HG02840 (cell line): Measurements from ENCODE around the gene TLCD3B.
"Not testable (repeated sequence)": the region's sequence is repeated elsewhere in the genome, so short reads cannot be mapped to it uniquely, and the experiment has no call there.

ENCODE experiments used
- ATAC-seq: cut with Tn5 transposase; IDR thresholded peaks from one replicate; pipeline ENCODE4 v1.9.1; 2021; ENCODE audit warnings: mild to moderate bottlenecking, moderate library complexity, moderate number of reproducible peaks; ENCODE audit not compliant: unreplicated experiment, low FRiP score

The TLCD3B gene

DNA sequence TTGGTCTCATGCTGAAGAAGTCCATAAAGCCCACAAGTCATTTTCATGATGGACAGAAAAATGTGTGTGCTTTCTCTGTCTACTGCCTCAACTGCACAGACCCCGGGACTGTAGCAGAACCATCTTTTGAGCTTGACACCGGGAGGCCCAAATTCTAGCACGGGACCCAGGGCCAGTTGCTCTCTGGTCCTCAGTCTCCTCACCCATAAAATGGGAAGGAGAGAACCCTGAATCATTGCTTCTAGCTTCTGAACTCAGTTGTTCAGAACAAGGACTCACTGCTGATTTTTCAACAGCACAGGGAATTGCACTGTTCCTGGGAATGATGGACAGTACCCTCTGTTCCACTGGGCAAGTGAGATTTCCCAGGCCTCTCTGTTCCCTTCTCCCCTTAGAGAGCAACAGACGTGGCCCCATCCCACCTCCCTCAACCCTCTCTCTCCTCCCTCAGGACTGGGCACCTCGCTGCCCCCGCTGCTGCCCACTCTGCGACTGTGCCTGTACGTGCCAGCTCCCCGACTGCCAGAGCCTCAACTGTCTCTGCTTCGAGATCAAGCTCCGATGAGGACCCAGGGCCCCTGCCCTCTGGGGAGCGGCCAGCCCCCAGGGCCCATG, 32.3 kb upstream of the TLCD3B start:
- no peak for ATAC-seq

DNA sequence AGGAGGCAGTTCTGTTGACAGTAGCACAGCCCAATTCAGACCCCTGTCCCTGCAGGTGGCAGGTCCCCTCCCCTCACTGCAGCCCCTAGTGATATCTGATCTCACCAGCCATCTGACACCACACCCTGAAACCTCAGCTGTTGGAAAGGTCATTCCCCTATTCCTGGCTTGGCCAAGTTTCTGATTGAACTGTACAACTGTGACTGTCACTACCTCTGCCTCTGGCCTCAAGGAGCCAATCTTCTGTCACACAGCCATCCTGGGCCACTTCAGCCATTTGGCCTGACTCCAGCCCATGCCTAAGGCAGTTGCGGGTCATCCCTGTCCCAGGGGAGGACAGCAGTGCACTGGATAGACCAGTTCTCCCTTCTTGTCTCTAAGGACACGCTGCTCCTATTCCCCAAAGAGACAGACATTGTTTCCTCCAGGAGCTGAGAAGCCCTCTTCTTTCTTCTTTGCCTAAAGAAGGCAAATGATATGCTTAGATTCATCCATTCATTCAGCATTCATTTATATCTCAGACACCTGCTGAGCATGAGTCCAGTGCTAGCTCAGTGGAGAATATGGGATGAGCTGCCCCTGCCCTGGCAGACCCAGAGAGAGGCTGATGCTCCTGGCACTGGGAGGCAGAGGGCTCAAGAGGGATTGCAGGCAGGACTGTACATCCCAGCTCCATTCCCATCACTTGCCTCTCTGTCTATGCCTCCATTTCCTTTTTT, 29.9 kb upstream of the TLCD3B start:
- ATAC-seq: no peak

DNA sequence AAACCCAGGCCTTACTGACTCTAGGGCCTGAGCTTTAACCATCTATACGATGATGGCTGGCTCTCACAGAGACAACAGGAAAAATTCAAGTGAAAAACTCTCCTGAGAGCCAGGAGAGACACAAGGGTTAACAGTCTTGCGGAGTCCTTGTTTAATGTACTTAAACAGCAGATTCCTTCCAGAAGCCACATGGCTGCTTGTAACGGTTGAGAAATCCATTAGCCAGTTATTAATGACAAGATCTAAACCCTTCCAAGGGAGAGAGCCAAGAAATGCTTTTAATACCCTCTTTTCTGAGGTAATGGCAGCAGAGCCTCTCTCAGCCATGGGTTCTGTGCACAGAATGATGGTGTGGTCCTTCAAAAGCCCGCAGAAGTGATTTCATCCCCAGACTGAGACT, 29.3 kb upstream of the TLCD3B start:
- no peak for ATAC-seq

DNA sequence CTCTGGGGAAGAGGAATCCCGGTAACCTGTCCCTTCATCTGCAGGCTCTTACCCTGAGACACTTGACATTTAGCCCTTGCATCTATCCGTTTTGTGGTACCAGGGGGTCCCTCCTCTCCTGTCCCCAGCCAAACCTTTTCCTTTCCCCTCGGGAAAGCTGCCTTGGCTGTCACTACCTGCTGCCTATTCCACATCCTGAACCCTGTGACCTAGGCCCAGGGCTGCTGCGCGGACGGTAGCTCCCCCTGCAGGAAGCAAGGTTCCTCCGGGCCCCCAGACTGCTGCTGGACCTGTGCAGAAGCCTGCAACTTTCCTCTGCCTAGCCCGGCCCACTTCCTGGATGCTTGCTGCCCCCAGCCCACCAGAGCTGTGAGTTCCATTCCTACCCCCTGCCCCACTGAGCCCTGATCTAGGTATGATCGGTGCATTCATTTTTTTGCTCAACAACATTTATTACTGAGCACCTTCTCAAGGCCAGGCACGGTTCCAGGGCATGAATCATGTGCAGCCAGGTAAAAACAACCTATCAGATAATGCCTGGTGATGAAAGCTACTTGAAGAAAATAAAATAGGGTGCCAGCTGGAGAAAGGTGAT, 24.0 kb upstream of the TLCD3B start:
- no peak for ATAC-seq

DNA sequence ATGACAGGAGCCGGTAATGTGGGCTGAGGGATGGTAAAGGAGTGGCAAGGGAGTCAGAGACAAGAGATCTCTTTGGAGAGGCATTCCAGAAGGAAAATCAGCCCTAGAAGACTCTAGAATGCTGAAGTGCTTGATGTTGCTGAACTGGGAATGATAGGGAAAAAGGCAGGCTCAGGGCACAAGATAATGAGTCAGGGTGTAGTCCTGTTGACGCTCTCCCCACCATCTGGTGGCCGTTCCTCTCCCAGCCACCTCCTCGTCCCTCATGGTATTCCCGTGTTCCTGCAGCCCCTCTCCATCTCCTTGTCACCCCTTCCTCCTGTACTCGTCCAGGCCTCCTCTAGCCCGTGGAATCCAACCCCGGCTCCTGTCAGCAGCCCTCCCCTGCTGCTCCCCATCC, 23.4 kb upstream of the TLCD3B start:
- no peak for ATAC-seq

DNA sequence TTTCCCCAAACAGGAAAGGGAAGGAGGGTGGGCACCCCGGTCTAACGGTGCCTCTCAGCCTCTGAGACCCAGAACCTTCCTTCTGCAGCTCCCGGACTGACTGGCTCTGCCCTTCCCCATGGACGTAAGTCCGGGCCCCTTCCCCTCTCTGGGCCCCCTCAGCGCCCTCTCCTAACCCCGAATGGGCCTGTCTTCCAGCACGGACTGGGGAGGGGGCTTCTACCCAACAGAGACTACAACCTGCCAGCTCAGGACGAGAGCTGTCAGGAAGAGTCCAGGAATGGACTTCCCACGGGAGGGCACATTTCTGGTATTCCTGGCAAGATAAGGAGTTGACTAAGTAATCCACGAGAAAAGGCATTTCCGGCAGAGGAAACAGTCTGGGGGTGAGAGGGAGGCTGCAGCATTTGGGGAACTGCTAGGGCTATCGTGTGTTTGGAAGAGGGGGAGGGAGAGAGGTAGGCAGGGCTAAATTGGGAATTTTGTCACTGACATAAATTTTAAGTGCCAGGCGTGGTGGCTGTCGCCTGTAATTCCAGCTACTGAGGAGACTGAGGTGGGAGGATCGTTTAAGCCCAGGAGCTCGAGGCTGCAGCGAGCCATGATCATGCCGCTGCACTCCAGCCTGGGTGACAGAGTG, 22.4 kb upstream of the TLCD3B start:
- no peak for ATAC-seq

DNA sequence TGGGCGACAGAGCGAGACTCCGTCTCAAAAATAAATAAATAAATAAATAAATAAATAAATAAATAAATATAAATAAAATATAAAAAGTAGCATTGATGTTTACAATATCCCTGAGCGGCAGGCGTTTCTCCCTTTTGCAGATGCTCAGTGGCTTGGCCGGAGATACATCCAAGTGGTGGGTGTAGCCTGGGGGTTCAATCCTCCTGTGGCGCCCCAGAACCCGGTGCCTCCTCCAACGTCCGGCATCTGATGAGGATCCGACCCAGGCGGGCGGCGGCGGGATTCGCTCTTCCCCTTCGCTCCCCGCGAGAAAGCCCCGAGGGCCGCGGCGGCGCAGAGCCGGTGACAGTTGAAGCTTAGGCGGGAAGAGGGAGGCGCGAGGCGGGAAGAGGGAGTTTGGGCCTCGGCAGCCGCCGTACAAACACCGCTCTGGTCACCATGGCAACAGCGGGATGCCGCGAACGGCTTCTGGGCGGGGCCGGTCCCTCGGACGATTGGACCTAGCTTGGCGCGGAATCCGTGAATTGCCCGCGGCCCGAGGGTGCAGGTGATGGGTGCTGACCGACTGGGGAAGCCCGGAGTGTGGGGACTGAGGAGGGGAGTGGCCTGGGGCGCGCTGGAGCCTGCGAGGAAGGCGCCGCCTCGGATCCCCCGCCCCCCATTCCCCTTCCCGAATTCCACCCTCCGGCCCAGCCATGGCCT, 21.8 kb upstream of the TLCD3B start:
- ATAC-seq: peak; percentile 71

DNA sequence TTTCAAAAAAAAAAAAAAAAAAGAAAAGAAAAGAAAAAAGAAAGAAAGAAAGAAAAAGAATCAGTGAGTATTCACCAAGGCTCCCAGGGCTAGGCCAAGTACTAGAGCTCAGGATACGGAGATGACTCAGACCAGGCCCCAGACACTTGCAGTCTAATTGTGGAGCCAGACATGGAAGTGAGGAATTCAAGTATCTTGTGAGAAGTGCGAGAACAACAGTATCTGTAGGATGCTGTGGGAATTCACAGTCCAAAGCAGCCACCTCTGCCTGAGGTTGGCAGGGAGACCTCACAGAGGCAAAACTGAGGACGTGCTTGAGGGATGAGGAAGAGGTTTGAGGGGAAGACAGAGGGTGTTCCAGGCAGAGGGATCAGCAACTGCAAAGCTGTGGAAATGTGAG, 20.4 kb upstream of the TLCD3B start:
- no peak for ATAC-seq

DNA sequence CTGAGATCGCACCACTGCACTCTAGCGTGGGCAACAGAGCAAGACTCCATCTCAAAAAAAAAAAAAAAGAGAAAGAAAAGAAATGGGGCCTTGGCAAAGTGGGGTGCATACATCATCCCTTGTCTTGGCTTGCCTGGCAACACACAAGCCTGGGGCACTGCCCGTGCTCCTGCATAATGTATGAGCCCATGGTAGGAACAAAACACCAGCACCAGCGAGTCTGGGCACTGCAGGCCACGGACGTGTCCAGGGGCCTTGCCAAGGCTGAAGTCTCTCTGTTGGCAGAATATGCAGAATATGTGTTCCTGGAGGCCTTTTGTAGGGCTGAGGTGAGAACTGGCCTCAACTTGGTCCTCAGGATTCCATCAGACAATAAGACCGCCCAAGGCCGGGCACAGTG, 18.8 kb upstream of the TLCD3B start:
- ATAC-seq: no peak

DNA sequence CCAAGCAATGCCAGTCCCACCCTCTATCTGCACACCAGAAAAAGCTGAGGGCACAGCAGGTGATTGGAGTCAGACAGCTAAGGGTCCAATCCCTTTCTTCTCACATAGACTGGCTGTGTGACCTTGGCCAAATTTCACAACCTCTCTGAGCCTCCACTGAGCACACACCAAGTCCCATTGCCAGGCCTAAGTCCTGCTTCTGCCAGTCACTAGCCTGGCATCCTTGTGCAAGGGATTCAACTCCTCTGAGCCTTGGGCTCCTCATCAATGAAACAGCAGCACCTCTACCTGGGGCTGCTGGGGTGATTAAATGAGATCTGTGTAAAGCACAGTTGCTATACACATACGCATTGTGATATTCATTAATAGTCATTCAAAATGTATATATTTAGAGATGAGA, 15.5 kb upstream of the TLCD3B start:
- no peak for ATAC-seq

DNA sequence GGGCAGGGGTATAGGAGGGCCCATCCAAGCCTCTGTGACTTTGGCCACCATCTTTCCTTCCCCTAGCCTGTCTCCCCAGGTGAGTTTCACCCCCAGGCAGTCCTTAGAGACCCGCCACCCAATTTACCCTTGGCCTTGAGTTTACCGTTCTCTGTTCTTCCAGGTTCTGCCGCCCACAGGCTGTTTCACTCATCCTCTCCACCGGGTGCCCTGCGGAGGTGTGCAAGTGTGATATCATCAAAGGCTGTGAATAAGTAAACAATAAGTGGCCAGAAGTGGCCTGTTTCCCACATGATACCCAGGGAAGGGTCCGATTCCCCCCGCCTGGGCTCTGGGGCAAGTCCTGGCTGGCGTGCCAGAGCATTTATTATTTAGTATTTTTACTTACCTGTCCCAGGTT, 15.1 kb upstream of the TLCD3B start:
- ATAC-seq: no peak

DNA sequence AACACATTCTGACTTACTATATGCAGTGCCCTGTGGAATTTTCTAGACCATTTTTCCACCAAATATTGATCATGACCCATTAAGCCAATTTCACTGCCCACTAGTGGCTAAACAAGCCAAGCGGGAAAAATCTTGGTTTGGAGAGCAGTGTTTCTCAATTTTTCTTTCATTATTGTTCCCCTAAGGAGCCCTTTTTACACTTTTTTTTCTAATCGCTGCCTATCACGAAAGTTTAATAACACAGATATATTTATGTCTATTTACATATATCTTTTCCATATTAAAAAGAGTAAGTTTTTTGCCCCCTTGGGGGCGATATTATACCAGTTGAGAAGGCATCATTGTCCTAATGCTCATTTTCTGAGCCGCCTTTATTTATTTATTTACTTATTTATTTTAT, 10.8 kb upstream of the TLCD3B start:
- no peak for ATAC-seq

DNA sequence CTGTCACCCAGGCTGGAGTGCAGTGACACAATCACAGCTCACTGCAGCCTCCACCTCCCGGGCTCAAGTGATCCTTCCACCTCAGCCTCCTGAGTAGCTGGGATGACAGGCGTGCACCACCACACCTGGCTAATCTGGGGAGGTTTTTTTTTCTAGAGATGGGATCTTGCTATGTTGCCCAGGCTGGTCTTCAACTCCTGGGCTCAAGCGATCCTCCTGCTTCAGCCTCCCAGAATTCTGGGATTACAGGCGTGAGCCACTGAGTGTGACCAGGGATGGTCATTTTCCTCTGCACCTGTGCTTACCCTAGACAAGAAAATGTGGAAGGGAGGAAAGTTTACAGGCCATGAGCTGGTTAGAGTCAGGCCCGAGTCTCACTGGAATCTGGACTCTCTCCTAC, 9.6 kb upstream of the TLCD3B start:
- not testable (repeated sequence) for ATAC-seq

DNA sequence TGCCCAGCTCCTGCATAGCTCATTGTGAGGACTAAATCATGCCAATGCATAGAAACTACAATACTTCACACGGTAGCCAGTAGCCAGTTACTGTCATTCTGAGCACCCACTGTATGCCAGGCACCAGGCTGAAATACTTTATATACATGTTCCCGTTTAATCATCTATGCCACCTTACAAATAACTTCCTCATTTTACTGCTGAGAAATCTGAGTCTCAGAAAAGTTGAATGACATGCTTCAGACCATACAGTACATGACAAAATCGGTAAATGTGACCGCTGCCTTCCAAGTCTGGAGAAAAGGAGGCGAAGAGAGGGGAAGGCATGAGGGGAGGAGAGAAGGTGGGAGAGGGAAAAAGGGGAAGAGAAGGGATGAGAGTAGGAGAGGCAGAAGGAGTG, 9.2 kb upstream of the TLCD3B start:
- no peak for ATAC-seq

DNA sequence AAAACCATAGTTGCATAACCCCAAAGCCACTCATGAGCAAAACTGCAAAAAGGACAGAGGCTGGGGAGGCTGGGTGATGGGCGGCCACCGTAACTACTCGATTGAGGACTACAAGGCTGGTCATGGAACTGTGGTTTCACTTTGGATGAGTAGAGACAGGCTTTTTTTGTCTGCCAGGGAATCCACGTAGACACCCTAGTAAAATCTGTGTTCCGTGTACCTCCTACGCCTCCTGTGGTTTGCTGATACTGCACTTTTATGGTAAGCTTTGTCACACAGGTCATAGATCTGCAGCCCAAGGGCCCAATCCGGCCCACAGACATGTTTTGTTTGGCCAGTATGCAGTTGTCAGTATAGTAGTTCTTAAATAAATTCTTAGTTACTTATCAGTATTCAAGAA, 2.2 kb upstream of the TLCD3B start:
- no peak for ATAC-seq

DNA sequence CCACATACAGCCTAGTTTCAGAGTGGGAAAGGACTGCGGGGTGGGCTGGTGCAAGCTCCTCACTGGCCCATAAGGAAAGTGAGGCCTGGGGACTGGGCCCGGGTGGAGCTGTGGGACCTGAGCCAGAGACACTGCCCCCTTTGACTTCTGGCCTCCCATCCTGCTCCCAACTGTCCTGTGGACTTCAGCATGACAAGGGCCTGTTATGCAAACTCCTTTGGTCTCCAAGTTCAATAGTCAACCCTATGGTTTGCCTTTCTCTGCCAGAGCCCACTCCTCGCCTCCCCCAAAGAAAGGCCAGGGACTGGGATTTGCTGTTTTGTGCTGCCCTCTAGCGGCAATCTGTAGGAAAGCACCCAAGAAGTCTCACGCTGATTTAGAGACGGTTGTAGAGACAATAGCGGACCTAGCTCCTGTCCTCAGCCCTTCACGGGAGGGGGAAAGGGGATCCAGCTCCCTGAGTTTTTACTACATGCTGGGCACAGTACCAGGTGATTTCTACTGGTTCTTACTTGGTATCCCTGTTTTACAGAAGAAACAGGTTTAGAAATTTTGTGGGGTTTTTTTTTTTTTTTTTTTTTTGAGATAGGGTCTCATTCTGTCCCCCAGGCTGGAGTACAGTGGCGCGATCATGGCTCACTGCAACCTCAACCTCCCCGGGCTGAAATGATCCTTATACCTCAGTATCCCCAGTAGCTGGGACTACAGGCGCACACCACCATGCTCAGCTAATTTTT, 1.2 kb upstream of the TLCD3B start:
- no peak for ATAC-seq

DNA sequence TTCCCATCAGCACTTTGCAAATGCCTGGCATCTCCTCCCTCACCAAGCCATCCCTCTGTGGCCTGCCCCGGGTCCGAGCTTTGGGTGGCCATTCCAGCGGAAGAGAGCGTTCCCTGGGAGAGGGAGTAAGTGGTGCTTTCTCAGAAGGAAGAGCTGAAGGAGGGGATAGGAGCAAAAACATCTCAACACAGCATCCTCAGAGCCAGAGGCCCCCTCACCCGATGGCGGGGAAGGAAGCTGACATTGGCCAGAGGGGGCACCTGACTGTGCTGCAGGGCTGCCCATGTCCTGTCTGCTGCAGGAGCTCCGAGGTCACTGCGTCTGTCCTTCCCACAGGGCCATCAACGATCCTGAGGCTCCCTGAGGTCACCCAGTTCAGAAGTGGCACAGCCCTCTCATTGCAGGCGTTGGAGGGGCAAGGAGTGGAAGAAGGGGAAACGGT, 427 bp upstream of the TLCD3B start:
- ATAC-seq: no peak

DNA sequence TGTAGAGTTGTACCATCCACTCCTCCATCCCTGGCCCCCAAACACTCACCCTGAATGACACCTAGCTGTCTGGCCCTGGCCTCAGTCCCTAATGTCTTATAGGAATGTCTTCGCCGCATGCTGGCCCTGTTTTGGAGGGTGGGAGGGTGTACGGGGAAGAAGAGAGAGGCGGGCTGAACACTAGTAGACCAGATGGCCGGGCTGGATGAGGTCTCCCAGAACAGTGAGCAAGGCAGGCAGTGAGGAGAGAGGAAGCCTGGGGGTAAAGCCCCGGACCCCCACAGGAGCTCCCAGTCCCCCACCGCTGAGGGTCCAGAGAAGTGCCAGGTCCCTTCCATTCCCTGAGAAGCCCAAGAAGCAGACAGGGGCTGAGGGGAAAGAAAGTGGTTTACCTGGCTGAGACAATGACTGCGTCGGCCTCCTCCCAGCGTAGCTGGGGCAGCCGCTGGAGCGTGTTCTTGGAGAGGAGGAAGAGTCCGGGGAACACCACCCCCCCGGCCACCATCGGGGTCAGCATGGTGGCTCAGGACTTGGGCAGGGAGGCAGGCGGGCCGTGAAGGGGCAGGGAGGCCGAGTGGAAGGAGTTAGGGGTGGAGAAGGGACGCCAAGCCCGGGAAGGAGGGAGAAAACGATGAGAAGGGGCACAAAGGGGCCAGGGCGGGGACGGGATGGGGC, 923 bp downstream of the TLCD3B start:
- no peak for ATAC-seq

DNA sequence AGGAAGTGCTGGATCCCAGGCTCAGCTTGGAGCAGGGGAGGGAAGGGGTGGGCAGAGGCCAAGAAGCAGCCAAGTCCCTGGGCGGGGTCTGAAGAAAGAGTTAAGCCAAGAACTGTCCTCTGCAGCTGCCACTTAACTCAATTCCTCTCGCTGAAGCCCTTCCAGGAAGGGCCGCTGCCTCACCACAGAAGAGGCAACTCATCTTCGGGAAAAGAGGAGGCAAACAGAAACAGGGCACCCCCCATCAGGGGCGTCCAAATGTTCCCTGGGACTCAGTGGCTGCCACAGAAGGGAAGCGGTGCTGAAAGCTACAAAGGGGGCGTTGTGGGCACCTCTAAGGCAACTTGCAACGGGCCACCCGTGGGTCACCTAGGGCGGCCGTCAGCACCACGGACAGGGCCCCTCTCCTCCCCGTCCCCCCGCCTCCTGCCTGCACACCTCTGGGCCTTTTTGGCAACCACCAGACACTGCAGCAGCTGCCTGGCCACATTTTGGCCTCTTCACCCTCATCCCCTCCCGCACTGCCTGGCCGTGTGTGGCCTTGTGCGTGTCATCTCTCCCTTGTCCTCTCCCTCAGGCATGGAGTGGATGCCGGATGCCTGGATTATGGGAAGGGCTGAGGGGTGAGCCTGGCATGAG, 2.5 kb downstream of the TLCD3B start:
- no peak for ATAC-seq
